HG03196 (cell line): ENCODE measurements around the gene DAPP1.

Experiments used
- ATAC-seq: cut with Tn5 transposase; IDR thresholded peaks from one replicate; pipeline ENCODE4 v1.9.1; 2021; ENCODE audit not compliant: unreplicated experiment

The DAPP1 gene

DNA sequence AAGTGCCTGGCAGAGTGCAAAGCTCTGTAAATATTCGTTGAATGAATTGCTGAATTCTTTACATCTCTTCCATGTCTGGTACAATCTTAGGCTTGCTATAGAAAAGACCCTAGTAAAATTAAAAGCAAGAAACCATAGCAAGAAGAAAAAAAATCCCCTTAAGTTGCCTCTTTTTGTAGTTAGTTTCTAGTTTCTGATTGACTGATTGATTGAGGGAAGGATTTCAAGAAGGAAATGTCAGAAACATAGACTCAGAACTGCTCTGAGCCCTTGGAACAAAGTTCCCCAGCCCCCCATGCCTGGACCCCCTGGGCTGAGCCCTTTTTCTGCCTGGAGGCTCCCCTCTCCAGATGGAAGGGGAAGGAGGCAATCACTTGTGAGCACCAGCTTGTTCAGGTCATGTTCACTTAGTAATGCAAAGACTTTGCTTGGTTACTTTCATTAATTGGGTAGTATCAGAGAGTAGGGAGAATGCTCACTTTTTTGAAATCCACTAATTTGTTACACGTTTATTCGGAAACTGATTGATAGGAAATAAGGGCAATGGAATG is 35.6 kb downstream of the DAPP1 start:
- ATAC-seq = no peak

DNA sequence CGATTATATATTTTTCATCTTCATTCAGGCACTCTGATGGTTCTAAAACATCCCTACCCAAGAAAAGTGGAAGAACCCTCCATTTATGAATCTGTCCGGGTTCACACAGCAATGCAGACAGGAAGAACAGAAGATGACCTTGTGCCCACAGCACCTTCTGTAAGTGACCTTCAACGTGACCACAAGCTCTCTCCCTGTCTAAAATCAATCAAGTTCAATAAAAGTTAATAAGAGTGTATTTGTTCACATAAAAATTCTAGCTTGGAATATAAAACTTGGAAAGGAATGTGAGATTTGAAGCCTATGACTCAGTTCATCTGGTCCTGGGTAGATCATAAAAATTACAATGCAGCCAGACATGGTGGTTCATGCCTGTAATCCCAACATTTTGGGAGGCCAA is 36.6 kb downstream of the DAPP1 start:
- no peak for ATAC-seq

DNA sequence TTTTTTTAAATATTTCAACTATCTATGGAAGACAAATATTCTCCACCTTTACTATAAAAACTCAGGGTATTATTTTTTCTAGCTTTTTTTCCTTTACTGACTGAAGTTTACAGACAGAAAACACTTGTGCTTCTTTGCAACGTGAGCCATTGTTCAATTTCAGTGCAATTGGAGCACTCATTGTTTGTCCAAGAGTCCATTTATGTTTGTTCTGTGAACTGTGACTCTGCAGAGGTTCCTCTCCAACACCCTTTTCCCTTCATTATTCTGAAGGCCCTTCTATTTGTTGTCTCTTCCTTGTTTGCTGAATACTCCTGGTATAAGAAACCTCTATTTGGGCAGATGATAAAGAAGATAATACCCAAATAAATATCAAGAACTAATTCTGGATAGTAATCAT is 37.4 kb downstream of the DAPP1 start:
- no peak for ATAC-seq

DNA sequence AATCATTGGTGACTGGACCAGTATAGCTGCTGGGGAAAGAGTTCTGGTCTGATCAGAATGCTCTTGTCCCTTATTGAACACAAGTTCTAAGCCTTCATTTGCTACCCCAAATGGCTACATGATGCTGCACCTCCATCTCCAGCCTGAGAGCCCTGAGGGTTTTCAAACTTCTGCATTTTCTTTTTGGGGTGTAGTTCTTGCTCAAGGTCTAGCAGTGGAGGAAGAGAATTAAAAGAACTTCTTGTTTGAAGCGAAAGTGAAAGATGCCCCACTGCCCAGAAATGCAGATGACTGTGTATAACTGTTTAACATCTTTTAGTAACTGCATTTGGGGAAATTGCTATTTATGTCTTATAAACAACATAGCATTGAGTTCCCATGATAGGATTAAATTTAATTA is 39.1 kb downstream of the DAPP1 start:
- peak; percentile 38 for ATAC-seq

DNA sequence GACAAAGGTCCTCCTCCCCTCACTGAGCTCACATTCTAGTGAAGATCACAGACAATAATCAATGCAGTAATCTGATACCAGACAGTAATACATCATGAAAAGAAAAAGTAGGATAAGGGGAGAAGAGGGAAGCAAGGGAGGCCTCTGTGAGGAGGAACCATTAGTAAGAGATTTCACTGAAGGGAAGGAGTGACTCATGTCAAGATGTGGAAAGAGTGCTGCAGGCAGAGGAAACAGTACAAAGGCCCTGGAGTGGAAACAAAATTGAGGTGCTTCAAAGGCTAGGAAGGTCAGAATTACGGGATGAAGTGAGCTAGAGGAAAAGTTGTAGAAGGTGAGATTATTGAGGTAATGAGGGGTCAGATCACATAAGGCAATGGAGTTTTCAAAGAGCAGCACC is 39.5 kb downstream of the DAPP1 start:
- no peak for ATAC-seq

DNA sequence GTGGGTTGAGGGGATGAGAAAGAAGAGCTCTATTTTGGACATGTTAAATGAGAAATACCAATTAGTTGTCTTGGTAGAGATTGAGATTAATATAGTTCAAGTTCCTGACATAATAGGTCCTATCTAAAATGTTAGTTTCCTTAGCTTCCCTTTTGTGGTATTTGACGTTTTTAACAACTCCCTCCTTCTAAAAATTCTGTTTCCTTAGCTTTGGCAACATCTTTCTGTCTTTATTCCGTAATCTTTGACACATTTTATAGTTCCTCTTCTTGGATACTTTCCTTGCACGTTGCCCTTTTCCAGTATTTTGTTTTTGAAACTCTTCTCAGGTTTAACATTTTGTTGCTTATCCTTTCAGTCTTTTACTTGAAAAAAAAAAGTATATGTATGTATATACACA is 40.7 kb downstream of the DAPP1 start:
- ATAC-seq = no peak

DNA sequence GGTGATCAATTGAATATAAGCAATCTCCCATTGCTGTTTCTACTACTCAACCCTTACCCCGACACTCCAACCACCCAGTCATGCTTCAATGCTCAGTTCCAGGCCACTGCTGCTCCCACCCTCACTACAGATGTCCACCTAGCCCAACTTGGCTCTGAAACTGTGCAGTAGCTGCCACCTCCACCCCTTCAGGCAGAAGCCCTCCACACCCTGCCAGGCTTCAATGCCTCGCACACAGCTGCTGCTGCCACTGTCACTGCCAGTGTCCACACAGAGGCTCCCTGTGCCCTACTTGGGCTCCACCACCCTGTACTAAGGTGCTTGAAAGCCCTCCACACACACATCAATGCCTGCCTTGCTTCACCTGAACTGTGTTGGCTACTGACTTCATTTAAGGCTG is 43.0 kb downstream of the DAPP1 start:
- ATAC-seq = peak; percentile 57

DNA sequence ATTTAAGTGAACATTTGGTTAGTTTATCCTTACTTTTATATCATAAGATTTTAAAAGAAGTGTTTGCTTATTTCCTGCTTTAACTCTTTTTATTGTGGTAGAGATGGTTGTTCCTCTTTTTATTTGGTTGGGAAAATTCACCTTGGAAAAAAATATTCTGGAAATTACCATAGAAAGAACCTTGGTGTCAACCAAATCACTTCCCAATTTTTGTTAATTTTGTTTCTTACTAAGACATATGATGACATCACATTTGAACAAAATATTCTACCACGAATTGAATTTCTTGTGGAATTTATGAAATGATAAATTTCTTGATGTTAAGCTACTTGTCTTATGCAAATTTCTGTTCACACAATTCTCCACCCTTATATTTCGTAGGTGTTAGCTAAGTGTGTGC is 43.9 kb downstream of the DAPP1 start:
- ATAC-seq = no peak

DNA sequence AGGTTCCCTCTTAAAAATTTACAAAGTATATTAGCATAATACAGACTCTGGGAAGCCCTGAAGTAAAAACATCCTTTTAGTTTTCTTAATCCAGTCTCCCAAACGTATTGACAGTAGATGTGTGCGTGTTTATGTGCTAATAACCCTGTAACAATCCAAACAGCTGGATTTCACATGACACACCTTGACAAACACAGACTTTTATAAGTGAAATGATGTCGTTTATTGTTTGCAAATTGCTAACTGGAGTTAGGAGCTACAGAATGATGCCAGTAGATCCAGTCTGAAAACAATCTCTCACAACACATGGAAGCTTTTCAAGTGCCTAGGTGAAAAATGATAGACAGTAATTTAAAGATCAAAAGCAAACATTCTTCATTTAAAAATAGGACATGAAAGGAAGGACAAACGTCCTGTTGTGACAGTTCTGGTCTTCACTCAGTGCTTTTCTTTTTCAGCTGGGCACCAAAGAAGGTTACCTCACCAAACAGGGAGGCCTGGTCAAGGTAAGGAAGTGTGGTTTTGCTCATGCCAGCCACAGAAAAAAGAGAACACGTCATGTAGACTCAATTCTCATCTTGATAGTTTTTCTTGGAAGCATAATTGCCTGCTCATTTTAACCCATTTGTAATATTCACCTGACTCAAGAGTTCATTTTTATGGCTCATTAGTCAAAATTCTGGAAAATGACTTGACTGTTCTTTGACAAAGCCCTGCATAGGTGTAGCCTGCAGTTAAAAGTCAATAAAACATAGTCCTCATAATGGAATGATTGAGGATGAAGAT is 44.7 kb downstream of the DAPP1 start:
- ATAC-seq = no peak

DNA sequence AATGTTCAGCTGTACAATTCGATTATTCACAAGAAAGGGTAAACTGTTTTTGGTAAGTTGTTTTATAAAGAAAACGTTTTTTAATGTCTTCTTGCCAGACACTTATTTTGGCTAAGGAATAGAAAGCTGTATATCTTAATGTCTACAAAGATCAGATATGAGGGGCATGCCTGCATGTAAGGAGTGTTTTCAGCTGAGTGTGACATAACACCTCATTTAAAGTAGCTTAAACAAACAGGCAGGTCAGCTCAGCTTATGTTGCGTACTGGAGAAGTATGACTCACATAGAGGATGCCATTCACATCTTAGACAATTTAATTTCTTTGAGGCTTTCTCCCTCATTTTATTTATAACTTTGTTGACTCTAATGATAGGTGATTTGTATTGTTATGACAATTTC is 47.2 kb downstream of the DAPP1 start:
- no peak for ATAC-seq

DNA sequence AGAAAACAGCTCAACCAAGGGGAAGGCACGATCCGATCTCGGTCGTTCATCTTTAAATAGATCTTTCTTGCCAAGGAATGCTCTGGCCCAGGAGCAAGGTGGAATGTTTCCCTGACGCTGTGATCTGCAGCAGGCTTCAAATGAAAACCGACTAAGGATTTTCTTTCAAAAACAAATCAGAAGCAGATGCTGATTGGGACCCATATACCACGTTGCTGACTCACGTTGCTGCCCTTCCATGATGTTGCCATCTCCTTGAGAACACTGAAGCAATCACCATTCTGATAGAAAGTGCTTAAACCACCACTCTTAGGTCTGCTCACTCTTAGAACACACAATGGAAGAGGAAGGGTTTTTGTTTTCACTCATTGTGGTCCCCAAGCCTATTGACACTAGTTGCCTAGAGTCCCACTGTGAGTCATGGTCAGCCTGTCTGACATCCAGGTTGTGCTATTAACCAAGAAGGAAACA is 51.5 kb downstream of the DAPP1 start:
- no peak for ATAC-seq

DNA sequence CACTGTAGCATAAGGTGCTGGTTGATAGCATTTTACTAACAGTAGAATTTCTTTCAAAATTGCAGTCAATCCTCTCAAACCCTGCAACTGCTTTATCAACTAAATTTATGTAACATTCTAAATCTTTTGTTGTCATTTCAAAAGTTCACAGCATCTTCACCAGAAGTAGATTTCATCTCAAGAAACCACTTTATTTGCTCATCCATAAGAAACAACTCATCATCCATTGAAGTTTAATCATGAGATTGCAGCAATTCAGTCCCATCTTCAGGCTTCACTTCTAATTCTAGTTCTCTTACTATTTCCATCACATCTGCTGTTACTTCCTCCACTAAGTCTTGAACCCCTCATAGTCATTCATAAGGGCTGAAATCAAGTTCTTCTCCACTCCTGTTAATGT is 55.9 kb downstream of the DAPP1 start:
- ATAC-seq = no peak

DNA sequence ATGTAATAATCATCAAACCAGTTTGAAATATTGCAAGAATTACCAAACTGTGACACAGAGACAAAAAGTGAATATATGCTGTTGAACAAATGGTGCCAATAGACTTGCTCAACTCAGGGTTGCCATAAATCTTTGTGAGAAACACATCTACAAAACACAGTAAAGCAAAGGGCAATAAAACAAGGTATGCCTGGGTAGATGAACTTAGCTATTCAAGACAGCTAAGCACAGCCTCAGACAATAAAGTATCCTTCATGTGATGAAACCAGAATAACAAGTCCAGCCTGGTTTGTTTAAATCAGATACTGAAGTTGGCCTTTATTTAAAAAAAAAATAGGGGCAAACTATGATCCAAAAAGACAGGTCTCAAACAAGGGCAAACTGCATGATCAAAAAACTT is 58.4 kb downstream of the DAPP1 start:
- no peak for ATAC-seq

DNA sequence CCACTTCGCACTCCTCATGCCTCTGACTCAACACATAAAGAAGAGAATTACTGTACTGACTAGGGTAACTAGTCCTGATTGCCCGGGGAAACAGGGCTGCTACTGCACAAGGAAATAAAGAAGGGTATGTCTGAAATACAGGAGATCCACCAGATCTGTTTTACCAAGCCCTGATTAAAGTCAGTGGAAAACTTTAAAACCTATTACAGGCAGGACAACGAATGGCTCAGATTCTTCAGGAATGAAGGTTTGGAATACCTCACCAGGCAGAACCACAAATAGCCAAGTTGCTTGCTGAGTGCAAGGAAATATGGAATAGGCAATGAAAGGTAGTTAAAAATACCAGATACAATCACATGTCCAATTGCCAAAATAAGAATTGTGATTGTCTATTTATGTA is 60.3 kb downstream of the DAPP1 start:
- no peak for ATAC-seq

DNA sequence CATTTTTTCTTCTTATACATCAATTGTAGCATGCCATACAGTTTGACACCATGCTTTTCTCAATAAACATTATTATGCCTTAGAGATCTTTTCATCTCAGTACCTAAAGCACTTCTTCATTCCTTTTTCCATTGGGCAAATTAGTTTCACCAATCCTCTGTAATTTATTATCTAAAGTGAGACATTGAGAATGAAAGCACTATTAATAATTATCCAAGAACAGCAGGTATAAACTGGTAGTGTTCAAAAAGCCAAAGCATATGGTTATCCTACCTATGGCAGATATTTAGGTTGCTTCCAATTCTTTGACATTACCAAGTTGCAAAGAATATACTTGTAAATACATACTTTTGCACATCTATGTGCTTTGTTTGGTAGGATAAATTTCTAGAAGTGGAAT is 62.0 kb downstream of the DAPP1 start:
- ATAC-seq = no peak

DNA sequence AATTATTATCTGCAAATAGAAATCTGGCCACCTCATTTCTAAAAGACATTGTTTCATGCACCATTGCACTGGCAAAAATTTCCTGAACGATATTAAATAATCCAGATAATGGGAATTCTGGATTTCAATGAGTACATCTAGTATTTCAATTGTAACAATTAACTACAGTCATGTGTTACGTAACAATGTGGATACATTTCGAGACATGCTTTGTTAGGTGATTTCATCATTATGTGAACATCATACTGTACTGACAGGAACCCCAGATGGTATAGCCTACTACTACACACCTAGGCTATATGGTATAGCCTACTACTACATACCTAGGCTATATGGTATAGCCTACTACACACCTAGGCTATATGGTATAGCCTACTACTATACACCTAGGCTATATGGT is 62.8 kb downstream of the DAPP1 start:
- no peak for ATAC-seq

DNA sequence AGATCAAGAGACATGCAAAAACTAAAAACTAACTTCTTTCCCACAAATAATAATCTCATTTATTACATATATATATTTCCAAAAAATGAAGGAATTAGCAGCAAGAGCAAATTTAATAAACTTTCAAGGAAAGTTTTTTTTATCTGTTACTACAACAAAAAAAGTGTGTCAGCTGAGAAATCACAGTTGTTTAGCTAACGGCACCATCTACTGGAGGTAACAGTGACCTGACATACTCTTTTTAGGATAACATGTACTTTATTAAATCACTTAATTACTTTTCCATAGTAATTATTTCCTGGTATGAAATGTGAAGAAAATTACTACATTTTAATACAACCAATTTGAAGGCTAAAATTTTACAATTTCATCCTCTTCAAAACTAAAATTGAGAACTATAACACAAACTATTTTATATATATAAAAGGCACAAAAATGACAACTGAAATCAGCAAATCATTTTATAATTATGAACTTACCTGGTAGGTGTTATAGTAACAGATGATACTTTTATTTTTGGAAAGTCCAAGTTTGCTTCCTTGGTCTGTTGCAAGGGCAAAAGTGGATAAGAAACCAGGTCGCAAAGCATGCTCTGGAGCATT is 68.5 kb downstream of the DAPP1 start:
- no peak for ATAC-seq

DNA sequence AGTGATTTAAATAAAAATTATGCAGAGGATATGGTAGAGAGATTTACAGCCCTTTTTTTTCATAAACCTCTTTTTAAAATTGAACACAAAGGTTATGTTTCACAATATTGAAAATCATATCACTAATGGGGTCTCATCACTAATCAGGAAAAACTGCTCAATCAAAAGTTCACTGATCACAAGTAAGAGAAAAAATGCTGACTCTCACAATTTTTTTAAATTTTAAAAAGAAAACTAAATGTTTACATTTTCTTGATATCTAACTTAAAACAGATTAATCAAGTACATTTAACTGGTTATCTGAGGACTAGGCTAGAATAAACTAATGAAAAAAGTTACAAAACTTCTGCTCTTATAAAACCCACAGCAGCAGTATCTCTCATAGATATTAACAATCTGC is 69.1 kb downstream of the DAPP1 start:
- no peak for ATAC-seq

DNA sequence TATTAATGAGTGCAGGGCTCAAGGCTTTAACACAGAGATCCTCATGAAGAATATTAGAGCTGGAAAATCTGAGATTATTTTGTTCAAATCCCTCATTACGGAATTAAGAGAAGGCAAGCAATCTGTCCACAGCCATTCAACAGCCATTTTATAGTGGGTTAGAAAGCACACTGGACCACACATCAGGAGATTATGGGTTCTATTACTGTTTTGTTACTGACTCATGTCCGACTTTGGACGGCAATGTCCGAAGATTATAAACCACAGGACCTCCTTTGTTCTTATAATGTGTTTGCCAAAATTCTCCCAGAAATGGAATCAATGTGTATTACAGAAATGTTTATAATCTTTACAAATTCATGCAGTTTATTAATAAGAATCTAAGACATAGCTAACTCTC is 69.5 kb downstream of the DAPP1 start:
- no peak for ATAC-seq

DNA sequence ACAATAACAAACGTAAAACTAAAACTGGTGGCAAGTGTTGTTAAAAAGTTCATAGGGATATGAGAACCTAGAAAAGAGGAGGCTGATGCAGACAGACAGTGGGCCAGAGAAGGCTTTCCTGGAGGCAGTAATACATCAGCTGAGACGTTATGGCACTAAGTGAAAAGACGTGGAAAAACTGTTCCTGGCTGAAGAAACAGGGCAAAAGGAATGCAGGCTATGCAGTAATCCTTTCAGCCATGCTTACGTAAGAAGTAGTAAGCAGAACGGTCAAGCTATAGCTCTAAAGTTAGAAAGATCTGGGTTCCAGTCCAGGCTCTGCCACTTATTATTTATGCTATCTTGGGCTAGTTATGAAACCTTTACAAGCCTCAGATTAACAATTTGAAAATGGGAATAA is 71.2 kb downstream of the DAPP1 start:
- ATAC-seq = no peak

DNA sequence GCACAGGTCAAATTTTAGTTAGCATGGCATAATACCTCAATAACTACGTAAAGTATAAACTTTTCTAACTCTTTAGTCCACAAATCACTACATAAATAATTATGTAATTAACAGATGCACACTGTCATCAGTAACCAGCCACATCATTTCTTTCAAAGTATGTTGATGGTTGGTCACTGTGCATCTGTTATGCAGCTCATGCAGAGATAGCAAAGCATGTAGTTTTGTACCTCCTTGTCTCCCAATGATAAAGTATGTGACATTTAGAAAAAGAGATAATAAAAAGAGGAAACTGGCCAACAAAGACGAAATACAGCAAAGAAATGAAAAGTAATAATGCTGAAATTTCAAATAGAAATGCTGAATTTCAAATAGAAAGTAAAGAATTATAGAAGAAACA is 74.7 kb downstream of the DAPP1 start:
- ATAC-seq = no peak

DNA sequence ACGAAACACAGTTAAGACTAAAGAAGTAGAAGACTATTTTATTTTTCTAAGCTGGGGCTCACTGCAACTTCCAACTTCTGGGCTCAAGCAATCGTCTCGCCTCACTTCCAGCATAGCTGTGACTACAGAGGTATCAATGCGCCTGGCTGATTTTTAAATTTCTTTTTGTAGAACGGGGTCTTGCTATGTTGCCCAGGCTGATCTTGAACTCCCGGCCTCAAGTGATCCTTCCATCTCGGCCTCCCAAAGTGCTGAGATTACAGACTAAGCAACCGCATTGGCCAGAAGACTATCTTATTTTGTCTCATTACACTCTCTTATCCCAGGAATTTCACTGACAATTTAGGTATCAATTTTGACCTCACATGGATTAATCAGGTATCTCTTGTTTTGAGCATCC is 76.4 kb downstream of the DAPP1 start:
- ATAC-seq = no peak

DNA sequence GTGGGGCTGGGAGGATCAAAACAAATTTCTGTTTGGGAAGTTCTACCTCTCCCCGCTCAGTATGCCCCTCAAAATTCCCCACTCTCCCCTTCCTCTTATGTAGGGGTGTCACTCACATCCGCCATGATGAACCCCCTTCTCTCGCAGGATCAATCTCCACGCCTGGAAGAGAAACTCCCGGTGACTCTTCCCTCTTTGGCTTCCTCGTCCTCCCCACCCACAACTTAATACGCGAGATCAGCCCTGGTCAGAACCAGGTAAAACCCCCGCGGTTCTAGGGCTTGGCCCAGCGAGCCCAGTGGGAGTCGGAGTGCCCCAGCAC is 77.2 kb downstream of the DAPP1 start:
- ATAC-seq = no peak
